Measurements from ENCODE around the gene EXOC4. TPM values are rescaled to one million over a fixed set of nuclear protein-coding genes. Genes with fewer than 3 reads are reported as not detected.

EXOC4 gene
- polyA plus RNA-seq, 2 donors: 11.1 to 19.0 TPM

DNA sequence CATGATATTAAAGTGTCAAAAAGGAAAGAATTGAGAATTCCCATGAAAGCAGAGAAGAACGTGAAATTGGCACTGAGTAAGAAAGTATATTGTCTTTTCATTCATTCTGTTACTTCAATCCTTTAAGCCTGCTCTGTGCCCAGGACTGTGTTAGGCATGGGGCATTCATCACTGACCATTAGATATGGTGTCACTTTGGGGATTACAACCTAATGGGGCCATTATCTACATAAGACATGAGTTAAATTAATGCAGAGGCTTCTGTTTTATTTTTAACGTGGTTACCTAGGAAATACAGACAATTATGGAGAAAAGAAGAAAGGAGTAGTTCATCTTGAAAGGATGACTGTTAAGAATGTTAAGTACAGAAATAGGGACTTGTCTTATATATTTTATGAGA is 710.8 kb downstream of the EXOC4 start:
- H3K36me3 ChIP-seq (ENCODE audit: control insufficient read depth in 2 of 2, insufficient read depth in 2 of 2, low read length in 1 of 2): no peaks in the 10 kb centered on the region
- 74 to 75% methylated on average over 2 of the region's 2 CpGs for WGBS, 2 donors

DNA sequence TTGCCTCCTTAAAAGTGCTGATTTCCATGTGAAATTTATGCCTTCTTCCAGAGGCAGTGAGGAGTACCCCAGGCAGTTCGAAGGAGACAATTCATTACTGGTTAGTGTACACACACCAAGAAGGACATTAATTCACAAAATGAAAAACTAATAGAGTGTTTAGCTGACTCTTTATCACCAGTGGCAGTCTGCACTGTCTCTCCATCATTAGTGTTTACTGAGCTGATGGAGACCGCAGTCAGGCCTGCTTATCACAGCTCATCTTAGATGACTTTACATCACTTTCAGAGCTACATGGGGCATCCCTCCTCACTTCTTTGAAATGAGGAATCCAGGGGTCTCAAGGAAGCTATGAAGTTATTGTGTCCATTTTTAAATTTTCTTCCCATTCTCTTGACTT is 718.7 kb downstream of the EXOC4 start:
- H3K27me3 ChIP-seq (ENCODE audit: control insufficient read depth in 1 of 2, insufficient read depth in 2 of 2, low read length in 2 of 2): no peaks in the 10 kb centered on the region
- 86 to 89% methylated on average over 2 of the region's 2 CpGs for WGBS, 2 donors

More for the DNA sequence above, 710.8 kb downstream of the EXOC4 start:
- Histone ChIP-seq H3K27me3 (ENCODE audit: control insufficient read depth in 1 of 2, insufficient read depth in 2 of 2, low read length in 2 of 2) (no peaks in the 10 kb centered on the region), H3K27ac (ENCODE audit: low read depth in 2 of 2, low read length in 1 of 2) (no peak overlapping the region), H3K9me3 (ENCODE audit: control insufficient read depth in 2 of 2, insufficient read depth in 1 of 2, low read depth in 1 of 2, low read length in 1 of 2) (no peaks in the 10 kb centered on the region), H3K4me3 (ENCODE audit: low read depth in 1 of 2, low read length in 2 of 2) (no peak overlapping the region), H3K4me1 (ENCODE audit: control insufficient read depth in 2 of 2, insufficient read depth in 2 of 2, low read length in 1 of 2) (no peaks in the 10 kb centered on the region)

GRCh38 chr7:133973710-133974109 is 720.8 kb downstream of the EXOC4 start:
- no peak overlapping the region for H3K27ac ChIP-seq (ENCODE audit: low read depth in 2 of 2, low read length in 1 of 2)
- no peak overlapping the region for H3K4me3 ChIP-seq (ENCODE audit: low read depth in 1 of 2, low read length in 2 of 2)
- no peaks in the 10 kb centered on the region for H3K9me3 ChIP-seq (ENCODE audit: control insufficient read depth in 2 of 2, insufficient read depth in 1 of 2, low read depth in 1 of 2, low read length in 1 of 2)
- H3K4me1 ChIP-seq (ENCODE audit: control insufficient read depth in 2 of 2, insufficient read depth in 2 of 2, low read length in 1 of 2): no peaks in the 10 kb centered on the region
- no peaks in the 10 kb centered on the region for H3K36me3 ChIP-seq (ENCODE audit: control insufficient read depth in 2 of 2, insufficient read depth in 2 of 2, low read length in 1 of 2)
- 100% methylated on average over 2 of the region's 2 CpGs for WGBS, 2 donors
- no peaks in the 10 kb centered on the region for H3K27me3 ChIP-seq (ENCODE audit: control insufficient read depth in 1 of 2, insufficient read depth in 2 of 2, low read length in 2 of 2)

More for the DNA sequence above, 718.7 kb downstream of the EXOC4 start:
- Histone ChIP-seq H3K4me1 (ENCODE audit: control insufficient read depth in 2 of 2, insufficient read depth in 2 of 2, low read length in 1 of 2) (no peaks in the 10 kb centered on the region), H3K9me3 (ENCODE audit: control insufficient read depth in 2 of 2, insufficient read depth in 1 of 2, low read depth in 1 of 2, low read length in 1 of 2) (no peaks in the 10 kb centered on the region), H3K4me3 (ENCODE audit: low read depth in 1 of 2, low read length in 2 of 2) (no peak overlapping the region), H3K36me3 (ENCODE audit: control insufficient read depth in 2 of 2, insufficient read depth in 2 of 2, low read length in 1 of 2) (no peaks in the 10 kb centered on the region), H3K27ac (ENCODE audit: low read depth in 2 of 2, low read length in 1 of 2) (no peak overlapping the region)

- no peak overlapping the region for H3K4me3 ChIP-seq (ENCODE audit: low read depth in 1 of 2, low read length in 2 of 2)
- H3K27ac ChIP-seq (ENCODE audit: low read depth in 2 of 2, low read length in 1 of 2): no peak overlapping the region
Observed at GRCh38 chr7:133975130-133975529, 722.3 kb downstream of the EXOC4 start.

DNA sequence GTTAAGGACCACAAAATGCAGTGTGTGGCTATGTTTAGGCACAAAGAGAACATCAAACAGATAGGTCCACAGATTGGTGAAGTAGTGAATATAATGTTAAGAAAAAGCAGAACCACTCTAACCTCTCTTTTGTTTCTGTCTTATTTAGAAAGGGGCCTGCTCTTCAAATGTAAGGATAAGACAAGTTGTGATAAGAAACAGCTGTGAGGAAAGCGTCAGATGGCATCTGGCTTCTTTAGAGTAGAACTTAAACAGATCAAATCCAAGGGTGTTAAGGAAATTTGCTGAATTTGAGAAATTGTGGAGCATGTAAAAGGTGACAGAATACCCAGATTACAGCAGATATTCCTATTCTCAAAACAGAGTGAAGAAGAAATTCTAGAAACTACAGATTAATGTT is 723.3 kb downstream of the EXOC4 start:
- H3K27me3 ChIP-seq (ENCODE audit: control insufficient read depth in 1 of 2, insufficient read depth in 2 of 2, low read length in 2 of 2): no peaks in the 10 kb centered on the region
- no peaks in the 10 kb centered on the region for H3K9me3 ChIP-seq (ENCODE audit: control insufficient read depth in 2 of 2, insufficient read depth in 1 of 2, low read depth in 1 of 2, low read length in 1 of 2)
- no peaks in the 10 kb centered on the region for H3K4me1 ChIP-seq (ENCODE audit: control insufficient read depth in 2 of 2, insufficient read depth in 2 of 2, low read length in 1 of 2)
- H3K36me3 ChIP-seq (ENCODE audit: control insufficient read depth in 2 of 2, insufficient read depth in 2 of 2, low read length in 1 of 2): no peaks in the 10 kb centered on the region
- no peak overlapping the region for H3K27ac ChIP-seq (ENCODE audit: low read depth in 2 of 2, low read length in 1 of 2)
- no peak overlapping the region for H3K4me3 ChIP-seq (ENCODE audit: low read depth in 1 of 2, low read length in 2 of 2)
- WGBS, 2 donors: 92 to 94% methylated on average over 1 of the region's 1 CpG

More at GRCh38 chr7:133975130-133975529, 722.3 kb downstream of the EXOC4 start:
- no peaks in the 10 kb centered on the region for H3K9me3 ChIP-seq (ENCODE audit: control insufficient read depth in 2 of 2, insufficient read depth in 1 of 2, low read depth in 1 of 2, low read length in 1 of 2)
- no peaks in the 10 kb centered on the region for H3K27me3 ChIP-seq (ENCODE audit: control insufficient read depth in 1 of 2, insufficient read depth in 2 of 2, low read length in 2 of 2)
- H3K36me3 ChIP-seq (ENCODE audit: control insufficient read depth in 2 of 2, insufficient read depth in 2 of 2, low read length in 1 of 2): no peaks in the 10 kb centered on the region
- no peaks in the 10 kb centered on the region for H3K4me1 ChIP-seq (ENCODE audit: control insufficient read depth in 2 of 2, insufficient read depth in 2 of 2, low read length in 1 of 2)

DNA sequence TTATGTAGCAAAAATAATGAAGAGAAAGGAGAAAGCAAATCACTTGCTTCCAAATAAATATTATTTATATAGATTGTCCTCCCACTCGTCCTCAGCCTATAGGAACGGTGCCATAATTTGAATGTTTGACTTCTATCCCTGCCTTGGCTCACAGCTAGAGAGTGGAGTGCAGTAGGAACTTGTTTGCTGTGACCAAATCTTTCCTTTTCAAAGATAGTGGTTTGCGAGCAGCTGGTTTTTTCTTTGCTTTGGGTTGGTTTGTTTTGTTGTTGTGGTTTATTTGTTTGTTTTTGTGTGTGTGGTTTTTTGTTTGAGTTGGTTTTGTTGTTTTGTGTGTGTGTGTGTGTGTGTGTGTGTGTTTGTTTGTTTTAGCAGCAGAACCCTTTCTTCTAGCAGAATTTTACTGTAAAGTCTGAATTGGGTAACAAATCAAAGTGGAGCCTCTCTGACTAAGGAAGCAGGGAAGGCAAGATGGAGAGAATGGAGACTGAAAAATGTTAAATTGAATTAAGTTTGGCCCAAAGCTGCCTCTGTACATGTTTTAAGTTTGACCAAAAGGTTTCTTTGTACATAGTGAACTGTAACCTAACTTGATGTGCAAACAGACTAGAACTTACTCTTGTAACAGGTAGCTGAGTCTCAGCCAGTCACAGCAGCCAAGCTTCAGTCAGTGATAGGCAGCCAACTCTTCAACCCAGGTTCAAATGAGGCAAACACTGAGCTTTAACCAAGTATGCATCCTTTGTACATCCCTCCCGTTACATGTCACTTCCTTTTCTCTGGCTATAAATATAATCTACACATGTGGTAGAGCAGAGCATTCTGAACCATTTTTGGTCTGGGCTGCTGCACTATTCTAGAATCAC is 724.8 kb downstream of the EXOC4 start:
- WGBS, 2 donors: 67 to 72% methylated on average over 4 of the region's 4 CpGs
- H3K9me3 ChIP-seq (ENCODE audit: control insufficient read depth in 2 of 2, insufficient read depth in 1 of 2, low read depth in 1 of 2, low read length in 1 of 2): no peaks in the 10 kb centered on the region

GRCh38 chr7:133978502-133979295 is 725.8 kb downstream of the EXOC4 start:
- Histone ChIP-seq H3K36me3 (ENCODE audit: control insufficient read depth in 2 of 2, insufficient read depth in 2 of 2, low read length in 1 of 2) (no peaks in the 10 kb centered on the region), H3K27me3 (ENCODE audit: control insufficient read depth in 1 of 2, insufficient read depth in 2 of 2, low read length in 2 of 2) (no peaks in the 10 kb centered on the region), H3K4me1 (ENCODE audit: control insufficient read depth in 2 of 2, insufficient read depth in 2 of 2, low read length in 1 of 2) (no peaks in the 10 kb centered on the region), H3K27ac (ENCODE audit: low read depth in 2 of 2, low read length in 1 of 2) (no peak overlapping the region), H3K4me3 (ENCODE audit: low read depth in 1 of 2, low read length in 2 of 2) (no peak overlapping the region), H3K9me3 (ENCODE audit: control insufficient read depth in 2 of 2, insufficient read depth in 1 of 2, low read depth in 1 of 2, low read length in 1 of 2) (no peaks in the 10 kb centered on the region)
- WGBS, 2 donors: 72 to 78% methylated on average over 5 of the region's 5 CpGs

More for the DNA sequence above, 724.8 kb downstream of the EXOC4 start:
- Histone ChIP-seq H3K4me3 (ENCODE audit: low read depth in 1 of 2, low read length in 2 of 2) (no peak overlapping the region), H3K27me3 (ENCODE audit: control insufficient read depth in 1 of 2, insufficient read depth in 2 of 2, low read length in 2 of 2) (no peaks in the 10 kb centered on the region), H3K27ac (ENCODE audit: low read depth in 2 of 2, low read length in 1 of 2) (no peak overlapping the region), H3K36me3 (ENCODE audit: control insufficient read depth in 2 of 2, insufficient read depth in 2 of 2, low read length in 1 of 2) (no peaks in the 10 kb centered on the region), H3K4me1 (ENCODE audit: control insufficient read depth in 2 of 2, insufficient read depth in 2 of 2, low read length in 1 of 2) (no peaks in the 10 kb centered on the region)

GRCh38 chr7:133980804-133981203 is 727.9 kb downstream of the EXOC4 start:
- no peaks in the 10 kb centered on the region for H3K27me3 ChIP-seq (ENCODE audit: control insufficient read depth in 1 of 2, insufficient read depth in 2 of 2, low read length in 2 of 2)
- H3K4me1 ChIP-seq (ENCODE audit: control insufficient read depth in 2 of 2, insufficient read depth in 2 of 2, low read length in 1 of 2): no peaks in the 10 kb centered on the region
- H3K9me3 ChIP-seq (ENCODE audit: control insufficient read depth in 2 of 2, insufficient read depth in 1 of 2, low read depth in 1 of 2, low read length in 1 of 2): no peaks in the 10 kb centered on the region
- H3K4me3 ChIP-seq (ENCODE audit: low read depth in 1 of 2, low read length in 2 of 2): no peak overlapping the region
- 93 to 95% methylated on average over 1 of the region's 1 CpG for WGBS, 2 donors
- no peak overlapping the region for H3K27ac ChIP-seq (ENCODE audit: low read depth in 2 of 2, low read length in 1 of 2)
- H3K36me3 ChIP-seq (ENCODE audit: control insufficient read depth in 2 of 2, insufficient read depth in 2 of 2, low read length in 1 of 2): no peaks in the 10 kb centered on the region

GRCh38 chr7:133983685-133984419 is 731.0 kb downstream of the EXOC4 start:
- H3K27ac ChIP-seq (ENCODE audit: low read depth in 2 of 2, low read length in 1 of 2): no peak overlapping the region
- H3K36me3 ChIP-seq (ENCODE audit: control insufficient read depth in 2 of 2, insufficient read depth in 2 of 2, low read length in 1 of 2): no peaks in the 10 kb centered on the region
- 45 to 56% methylated on average over 6 of the region's 6 CpGs for WGBS, 2 donors
- no peaks in the 10 kb centered on the region for H3K4me1 ChIP-seq (ENCODE audit: control insufficient read depth in 2 of 2, insufficient read depth in 2 of 2, low read length in 1 of 2)
- H3K4me3 ChIP-seq (ENCODE audit: low read depth in 1 of 2, low read length in 2 of 2): no peak overlapping the region
- H3K9me3 ChIP-seq (ENCODE audit: control insufficient read depth in 2 of 2, insufficient read depth in 1 of 2, low read depth in 1 of 2, low read length in 1 of 2): no peaks in the 10 kb centered on the region
- H3K27me3 ChIP-seq (ENCODE audit: control insufficient read depth in 1 of 2, insufficient read depth in 2 of 2, low read length in 2 of 2): no peaks in the 10 kb centered on the region
